Loucy (cell line): Measurements from ENCODE around the gene GNA12.

Experiments used
- EZH2phosphoT487 ChIP-seq: fragments of 200-600 bp; IDR thresholded peaks from 2 replicates; pipeline ENCODE4 v1.6.1; 2018; ENCODE audit warnings: antibody characterized with exemption, mild to moderate bottlenecking, moderate library complexity, borderline replicate concordance
- TF ChIP-seq, protein P1 (sequence below): fragments of 200-600 bp; sonication (generic); conservative IDR thresholded peaks from 2 replicates; pipeline ENCODE4 v1.5.1; 2014; ENCODE audit warnings: mild to moderate bottlenecking, antibody characterized with exemption, low read length

DNA sequence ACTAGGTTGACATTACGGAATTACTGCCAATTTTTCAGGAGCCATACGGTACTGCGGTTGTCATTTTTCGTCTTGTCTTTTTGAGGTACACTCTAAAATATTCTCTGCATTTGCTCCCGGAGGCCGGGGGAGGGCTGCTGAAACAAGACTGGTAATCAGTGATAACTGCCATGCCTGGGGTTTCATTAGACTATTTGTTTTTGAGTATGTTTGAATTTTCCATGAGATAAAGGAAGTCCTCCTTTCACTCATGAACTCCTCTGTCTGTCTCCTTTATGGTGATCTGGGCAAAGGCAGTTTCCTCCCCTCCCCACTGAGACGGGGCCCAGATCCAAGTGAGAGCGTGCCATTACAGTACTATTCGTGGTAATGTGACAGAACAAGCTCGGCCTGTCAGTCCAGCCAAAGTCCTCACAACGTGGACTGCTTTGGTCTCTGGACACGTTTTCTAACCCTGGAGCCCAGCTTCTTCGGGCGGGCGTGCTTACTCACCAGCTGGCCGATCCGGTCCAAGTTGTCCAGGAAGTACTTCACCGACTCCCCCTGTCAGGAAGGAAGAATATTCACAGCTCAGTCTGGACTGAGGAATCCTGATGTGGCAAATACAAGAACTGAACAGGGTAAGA lies 111.0 kb downstream of the GNA12 start:
- TF ChIP-seq, protein P1, sequence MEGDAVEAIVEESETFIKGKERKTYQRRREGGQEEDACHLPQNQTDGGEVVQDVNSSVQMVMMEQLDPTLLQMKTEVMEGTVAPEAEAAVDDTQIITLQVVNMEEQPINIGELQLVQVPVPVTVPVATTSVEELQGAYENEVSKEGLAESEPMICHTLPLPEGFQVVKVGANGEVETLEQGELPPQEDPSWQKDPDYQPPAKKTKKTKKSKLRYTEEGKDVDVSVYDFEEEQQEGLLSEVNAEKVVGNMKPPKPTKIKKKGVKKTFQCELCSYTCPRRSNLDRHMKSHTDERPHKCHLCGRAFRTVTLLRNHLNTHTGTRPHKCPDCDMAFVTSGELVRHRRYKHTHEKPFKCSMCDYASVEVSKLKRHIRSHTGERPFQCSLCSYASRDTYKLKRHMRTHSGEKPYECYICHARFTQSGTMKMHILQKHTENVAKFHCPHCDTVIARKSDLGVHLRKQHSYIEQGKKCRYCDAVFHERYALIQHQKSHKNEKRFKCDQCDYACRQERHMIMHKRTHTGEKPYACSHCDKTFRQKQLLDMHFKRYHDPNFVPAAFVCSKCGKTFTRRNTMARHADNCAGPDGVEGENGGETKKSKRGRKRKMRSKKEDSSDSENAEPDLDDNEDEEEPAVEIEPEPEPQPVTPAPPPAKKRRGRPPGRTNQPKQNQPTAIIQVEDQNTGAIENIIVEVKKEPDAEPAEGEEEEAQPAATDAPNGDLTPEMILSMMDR = no peak
- TF ChIP-seq EZH2phosphoT487 = no peak
